ENCODE measurements around the gene KCNJ2.

- no peak for TF ChIP-seq CTCF (IDR thresholded peaks at IDR 0.05)
- peak; percentile 43 to 85 for TF ChIP-seq POLR2A (IDR thresholded peaks at IDR 0.05)
Measured at GRCh38 chr17:70168977-70169708, at the start of gene KCNJ2.
